Tibial artery (tissue), 4 donors: Measurements from ENCODE around the gene ROBO2.

ENCODE experiments used
- DNase-seq, 2 donors: peaks; one replicate each; pipeline ENCODE4 v3.0.0-alpha.2; 2019
- H3K27ac ChIP-seq, 2 donors: fragments of 200-600 bp; sonication (generic) in 1 of 2; 1 replicate in 1 of 2; 2 replicates in 1 of 2; pipeline ENCODE4 v1.5.1; 2018 to 2019; ENCODE audit warnings: mild to moderate bottlenecking in 1 of 2
- H3K27me3 ChIP-seq, 2 donors: fragments of 200-600 bp; sonication (generic) in 1 of 2; one replicate each; pipeline versions ENCODE4 v1.5.1 to v1.6.0; 2016 to 2019
- H3K36me3 ChIP-seq, 3 donors: fragments of 200-600 bp; sonication (generic) in 2 of 3; one replicate each; pipeline ENCODE4 v1.5.1; 2016 to 2019; ENCODE audit warnings: mild to moderate bottlenecking in 2 of 3
- H3K4me1 ChIP-seq, 4 donors: fragments of 200-600 bp; sonication (generic) in 2 of 4; 1 replicate in 3 of 4; 2 replicates in 1 of 4; pipeline ENCODE4 v1.5.1; 2016 to 2019
- H3K4me3 ChIP-seq, 2 donors: fragments of 200-600 bp; sonication (generic) in 1 of 2; 1 replicate in 1 of 2; 2 replicates in 1 of 2; pipeline ENCODE4 v1.5.1; 2018 to 2019; ENCODE audit warnings: mild to moderate bottlenecking in 2 of 2
- H3K9me3 ChIP-seq, 3 donors: fragments of 200-600 bp; sonication (generic) in 1 of 3; one replicate each; pipeline ENCODE4 v1.5.1; 2016 to 2019
- intact Hi-C: fragments of 100-400 bp; cut with DNase I; formaldehyde crosslinking; loops from one replicate; pipeline ENCODE4 v1.15.0; 2023; ENCODE audit warnings: low total_unique reads
- TF ChIP-seq, protein P1 (sequence below), 2 experiments: fragments of 200-600 bp in 1 of 2; fragments of 450-650 bp in 1 of 2; IDR thresholded peaks; one replicate each; pipeline ENCODE4 v1.5.1; 2017 to 2019; ENCODE audit warnings: antibody characterized with exemption in 2 of 2, mild to moderate bottlenecking in 1 of 2, moderate library complexity in 1 of 2

ROBO2 gene

DNA sequence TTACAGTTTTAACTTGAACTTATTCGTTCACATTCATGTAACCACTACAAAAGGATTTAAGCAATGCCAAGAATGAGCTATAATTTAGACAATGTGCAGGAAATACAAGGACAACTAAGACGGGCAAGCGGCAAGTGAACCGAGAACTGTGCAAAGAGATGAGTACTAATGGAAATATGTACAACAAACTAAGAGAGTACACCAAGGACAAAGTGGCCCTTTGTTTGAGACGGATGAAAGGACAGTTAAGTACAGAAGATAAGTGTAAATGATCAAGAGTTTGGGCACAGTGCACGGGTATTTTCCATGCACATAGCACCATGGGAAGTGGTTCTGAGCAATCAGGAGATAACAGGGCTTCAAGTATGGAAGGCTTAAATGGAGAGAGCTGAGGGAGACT lies 281.7 kb downstream of the ROBO2 start:
- Histone ChIP-seq H3K36me3 (no peaks in the 10 kb centered on the region), H3K27ac (no peak overlapping the region), H3K9me3 (no peaks in the 10 kb centered on the region), H3K4me3 (no peak overlapping the region), H3K4me1 (peaks cover 0 to 24% (median 2%) of the 10 kb centered on the region in 4 donors), H3K27me3 (no peaks in the 10 kb centered on the region)
- TF ChIP-seq, protein P1, sequence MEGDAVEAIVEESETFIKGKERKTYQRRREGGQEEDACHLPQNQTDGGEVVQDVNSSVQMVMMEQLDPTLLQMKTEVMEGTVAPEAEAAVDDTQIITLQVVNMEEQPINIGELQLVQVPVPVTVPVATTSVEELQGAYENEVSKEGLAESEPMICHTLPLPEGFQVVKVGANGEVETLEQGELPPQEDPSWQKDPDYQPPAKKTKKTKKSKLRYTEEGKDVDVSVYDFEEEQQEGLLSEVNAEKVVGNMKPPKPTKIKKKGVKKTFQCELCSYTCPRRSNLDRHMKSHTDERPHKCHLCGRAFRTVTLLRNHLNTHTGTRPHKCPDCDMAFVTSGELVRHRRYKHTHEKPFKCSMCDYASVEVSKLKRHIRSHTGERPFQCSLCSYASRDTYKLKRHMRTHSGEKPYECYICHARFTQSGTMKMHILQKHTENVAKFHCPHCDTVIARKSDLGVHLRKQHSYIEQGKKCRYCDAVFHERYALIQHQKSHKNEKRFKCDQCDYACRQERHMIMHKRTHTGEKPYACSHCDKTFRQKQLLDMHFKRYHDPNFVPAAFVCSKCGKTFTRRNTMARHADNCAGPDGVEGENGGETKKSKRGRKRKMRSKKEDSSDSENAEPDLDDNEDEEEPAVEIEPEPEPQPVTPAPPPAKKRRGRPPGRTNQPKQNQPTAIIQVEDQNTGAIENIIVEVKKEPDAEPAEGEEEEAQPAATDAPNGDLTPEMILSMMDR (IDR thresholded peaks at IDR 0.05) = no peak
- intact Hi-C loops = no loop called here
- no peak for DNase-seq

DNA sequence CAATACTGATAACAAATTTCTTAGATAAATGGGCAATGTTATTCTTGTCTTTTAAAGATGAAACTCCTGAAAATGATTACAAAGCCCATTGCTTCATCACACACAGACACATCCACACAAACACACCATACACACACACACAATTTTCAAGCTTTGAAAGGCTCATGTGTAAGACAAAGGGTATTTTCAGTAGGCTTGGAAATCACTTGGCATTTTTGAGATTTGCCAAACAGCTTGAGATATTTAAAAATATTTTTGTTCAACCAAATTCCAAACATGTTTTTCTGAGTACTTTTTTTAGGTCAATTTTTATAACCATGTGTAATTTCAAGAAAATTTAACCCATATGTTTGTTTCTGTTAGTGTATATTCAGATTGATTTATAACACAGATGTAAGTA lies 283.7 kb downstream of the ROBO2 start:
- Histone ChIP-seq H3K9me3 (no peaks in the 10 kb centered on the region), H3K4me1 (peaks cover 0 to 34% (median 5%) of the 10 kb centered on the region in 4 donors), H3K4me3 (no peak overlapping the region), H3K36me3 (no peaks in the 10 kb centered on the region), H3K27ac (peak overlapping the region in 1 of 2 donors; percentile 25), H3K27me3 (no peaks in the 10 kb centered on the region)
- no peak for DNase-seq
- intact Hi-C loops = no loop called here
- TF ChIP-seq, protein P1 (IDR thresholded peaks at IDR 0.05) = no peak

DNA sequence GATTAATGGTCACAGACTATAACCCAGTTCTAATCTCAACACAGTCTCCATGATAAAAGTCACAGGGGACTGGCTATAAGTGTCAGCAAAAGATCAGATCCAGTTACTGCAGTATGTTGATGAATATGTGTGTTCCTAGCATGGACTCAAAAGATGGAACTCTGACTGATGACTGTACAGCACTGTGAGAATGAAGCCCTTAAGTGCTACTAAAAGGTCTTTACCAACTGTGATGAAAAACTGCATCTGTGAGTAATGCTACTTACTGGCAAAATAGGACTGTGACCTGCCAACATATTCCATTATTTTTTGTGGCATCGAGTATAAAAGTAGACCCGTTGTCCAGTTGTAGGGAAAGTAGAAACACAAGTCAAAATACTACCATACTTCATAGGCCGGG lies 284.2 kb downstream of the ROBO2 start:
- Histone ChIP-seq H3K4me1 (peaks cover 0 to 36% (median 5%) of the 10 kb centered on the region in 4 donors), H3K4me3 (no peak overlapping the region), H3K27ac (peak overlapping the region in 1 of 2 donors; percentile 25), H3K36me3 (no peaks in the 10 kb centered on the region), H3K27me3 (no peaks in the 10 kb centered on the region), H3K9me3 (no peaks in the 10 kb centered on the region)
- intact Hi-C loops = no loop called here
- TF ChIP-seq, protein P1 (IDR thresholded peaks at IDR 0.05) = no peak
- DNase-seq = no peak

DNA sequence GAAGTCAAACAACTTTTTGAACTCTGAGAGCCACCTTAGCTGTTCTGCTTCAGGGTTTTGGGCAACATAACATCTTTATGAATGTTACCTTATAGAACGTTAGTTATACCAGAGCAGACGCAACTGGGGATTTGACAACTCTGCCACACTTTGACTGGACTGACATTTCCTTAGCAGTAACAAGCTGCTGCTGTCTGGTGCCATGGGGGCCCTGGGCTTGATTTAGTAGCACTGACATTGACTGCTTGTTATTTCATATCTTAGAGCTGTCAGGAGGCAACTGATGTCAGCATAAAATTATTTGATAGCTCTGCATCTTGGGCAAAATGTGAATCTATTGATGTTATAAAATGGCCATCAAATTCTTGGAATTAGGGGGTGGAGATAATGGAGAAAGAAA lies 285.4 kb downstream of the ROBO2 start:
- Histone ChIP-seq H3K36me3 (no peaks in the 10 kb centered on the region), H3K4me3 (no peak overlapping the region), H3K27me3 (no peaks in the 10 kb centered on the region), H3K9me3 (no peaks in the 10 kb centered on the region), H3K4me1 (peaks cover 0 to 47% (median 8%) of the 10 kb centered on the region in 4 donors), H3K27ac (no peak overlapping the region)
- DNase-seq = no peak
- intact Hi-C loops = no loop called here
- TF ChIP-seq, protein P1 (IDR thresholded peaks at IDR 0.05) = no peak

GRCh38 chr3:77325702-77326101 lies 285.8 kb downstream of the ROBO2 start:
- TF ChIP-seq, protein P1 (IDR thresholded peaks at IDR 0.05) = no peak
- no peak overlapping the region for H3K27ac ChIP-seq
- no peaks in the 10 kb centered on the region for H3K36me3 ChIP-seq
- H3K4me1 ChIP-seq = peaks cover 0 to 48% (median 8%) of the 10 kb centered on the region in 4 donors
- intact Hi-C loops = no loop called here
- no peak overlapping the region for H3K4me3 ChIP-seq
- no peaks in the 10 kb centered on the region for H3K27me3 ChIP-seq
- no peaks in the 10 kb centered on the region for H3K9me3 ChIP-seq
- no peak for DNase-seq

GRCh38 chr3:77326586-77326985 lies 286.7 kb downstream of the ROBO2 start:
- Histone ChIP-seq H3K27me3 (no peaks in the 10 kb centered on the region), H3K4me3 (no peak overlapping the region), H3K27ac (no peak overlapping the region), H3K9me3 (no peaks in the 10 kb centered on the region), H3K36me3 (no peaks in the 10 kb centered on the region), H3K4me1 (peaks cover 0 to 48% (median 8%) of the 10 kb centered on the region in 4 donors)
- no peak for DNase-seq
- TF ChIP-seq, protein P1 (IDR thresholded peaks at IDR 0.05) = no peak
- intact Hi-C loops = no loop called here
